Lower leg skin (tissue), 4 donors: ENCODE data around the gene CDC42EP5. TPM values are rescaled to one million over a fixed set of nuclear protein-coding genes. Genes with fewer than 3 reads are reported as not detected.

Experiments
- DNase-seq, 2 donors: peaks; one replicate each; pipeline ENCODE4 v3.0.0-alpha.2; 2019; ENCODE audit warnings: low spot score in 2 of 2
- H3K4me3 ChIP-seq: fragments of 200-600 bp; sonication (generic); 2 replicates; pipeline ENCODE4 v1.5.1; 2017; ENCODE audit warnings: mild to moderate bottlenecking, low read depth; ENCODE audit not compliant: poor library complexity, severe bottlenecking
- CTCF ChIP-seq, 3 donors: fragments of 450-650 bp; IDR thresholded peaks; one replicate each; pipeline ENCODE4 v1.5.1; 2016; ENCODE audit warnings: antibody characterized with exemption in 3 of 3, mild to moderate bottlenecking in 3 of 3, moderate library complexity in 2 of 3
- POLR2A ChIP-seq, 2 donors: fragments of 450-650 bp; IDR thresholded peaks; one replicate each; pipeline ENCODE4 v1.6.1; 2016 to 2017; ENCODE audit warnings: antibody characterized with exemption in 2 of 2, mild to moderate bottlenecking in 1 of 2, moderate library complexity in 1 of 2
- WGBS, 2 donors: methylation state at CpG; one replicate each; pipeline ENCODE4 v1.1.5; 2018; 5-methylcytosine and 5-hydroxymethylcytosine counted together
- intact Hi-C: fragments of 100-400 bp; cut with DNase I; formaldehyde crosslinking; loops from one replicate; pipeline ENCODE4 v1.15.0; 2023; ENCODE audit warnings: low total_unique reads
- total RNA-seq, 4 donors: library from RNA; depleted of rRNA; stranded (reverse); fragments of >200 nt; gene quantifications; one replicate each; pipeline ENCODE4 v1.1.0, GENCODE V29; 2016

The CDC42EP5 gene
- total RNA-seq, 4 donors from 2014 or later, result 5.5 to 21.8 (median 9.6) TPM

- intact Hi-C loops, result no loop called here
- no peak for DNase-seq
- H3K4me3 ChIP-seq, result no peak overlapping the region
- no peak for TF ChIP-seq POLR2A (IDR thresholded peaks at IDR 0.05)
- no peak for TF ChIP-seq CTCF (IDR thresholded peaks at IDR 0.05)
- 81 to 87% methylated on average over 7 of the region's 7 CpGs for WGBS, 2 donors
Observed at GRCh38 chr19:54444737-54445136, 28.4 kb downstream of the CDC42EP5 start.

GRCh38 chr19:54440641-54441040 lies 32.5 kb downstream of the CDC42EP5 start:
- H3K4me3 ChIP-seq, result no peak overlapping the region
- TF ChIP-seq CTCF (IDR thresholded peaks at IDR 0.05), result no peak
- TF ChIP-seq POLR2A (IDR thresholded peaks at IDR 0.05), result no peak
- intact Hi-C loops, result no loop called here
- 88 to 95% methylated on average over 5 of the region's 5 CpGs for WGBS, 2 donors
- DNase-seq, result no peak

- no peak for TF ChIP-seq CTCF (IDR thresholded peaks at IDR 0.05)
- TF ChIP-seq POLR2A (IDR thresholded peaks at IDR 0.05), result no peak
- H3K4me3 ChIP-seq, result no peak overlapping the region
- DNase-seq, result no peak
- intact Hi-C loops, result no loop called here
- 44 to 46% methylated on average over 14 of the region's 15 CpGs for WGBS, 2 donors
Observed at GRCh38 chr19:54439174-54439851, 33.8 kb downstream of the CDC42EP5 start.

- H3K4me3 ChIP-seq, result no peak overlapping the region
- intact Hi-C loops, result no loop called here
- TF ChIP-seq POLR2A (IDR thresholded peaks at IDR 0.05) (no peak), CTCF (IDR thresholded peaks at IDR 0.05) (no peak)
- 84 to 88% methylated on average over 10 of the region's 10 CpGs for WGBS, 2 donors
- DNase-seq, result no peak
Observed at GRCh38 chr19:54436628-54437252, 36.4 kb downstream of the CDC42EP5 start.

- WGBS, 2 donors, result 41 to 70% methylated on average over 15 of the region's 15 CpGs
- intact Hi-C loops, result no loop called here
- DNase-seq, result peak in 1 of 2 donors; percentile 83
- no peak overlapping the region for H3K4me3 ChIP-seq
- no peak for TF ChIP-seq CTCF (IDR thresholded peaks at IDR 0.05)
- no peak for TF ChIP-seq POLR2A (IDR thresholded peaks at IDR 0.05)
Observed at GRCh38 chr19:54436031-54436523, 37.0 kb downstream of the CDC42EP5 start.
